Umbilical cord (tissue), 2 donors: ENCODE measurements around the gene MINPP1. TPM values are rescaled to one million over a fixed set of nuclear protein-coding genes. Genes with fewer than 3 reads are reported as not detected.

Source experiments
- DNase-seq: peaks from one replicate; pipeline ENCODE4 v3.0.0-alpha.2; 2015; ENCODE audit warnings: low spot score
- total RNA-seq: library from RNA; depleted of rRNA; stranded (reverse); fragments of >200 nt; gene quantifications from one replicate; pipeline ENCODE4 v1.2.3, GENCODE V29; 2014; ENCODE audit warnings: low replicate concordance; ENCODE audit not compliant: insufficient read depth

Gene MINPP1
- total RNA-seq, 1 donor from 2014 or later: 28.4 TPM

GRCh38 chr10:87518937-87519336 is 14.2 kb downstream of the MINPP1 start:
- DNase-seq: no peak

- no peak for DNase-seq
These were observed 14.9 kb downstream of the MINPP1 start for GRCh38 chr10:87519582-87519981.

GRCh38 chr10:87523731-87524130 is 19.0 kb downstream of the MINPP1 start:
- DNase-seq: no peak

GRCh38 chr10:87524296-87524695 is 19.6 kb downstream of the MINPP1 start:
- no peak for DNase-seq

GRCh38 chr10:87531908-87532622 is 27.4 kb downstream of the MINPP1 start:
- DNase-seq: no peak

- DNase-seq: no peak
These were observed 28.0 kb downstream of the MINPP1 start for GRCh38 chr10:87532696-87533095.

- DNase-seq: no peak
These were observed 29.6 kb downstream of the MINPP1 start for GRCh38 chr10:87534173-87534858.

GRCh38 chr10:87538092-87539015 is 33.7 kb downstream of the MINPP1 start:
- no peak for DNase-seq

GRCh38 chr10:87541114-87541513 is 36.4 kb downstream of the MINPP1 start:
- DNase-seq: no peak

GRCh38 chr10:87544721-87545120 is 40.0 kb downstream of the MINPP1 start:
- peak; percentile 36 for DNase-seq

- no peak for DNase-seq
These were observed 41.1 kb downstream of the MINPP1 start for GRCh38 chr10:87545783-87546182.

GRCh38 chr10:87546210-87546609 is 41.5 kb downstream of the MINPP1 start:
- DNase-seq: peak; percentile 58

- DNase-seq: no peak
These were observed 42.3 kb downstream of the MINPP1 start for GRCh38 chr10:87546971-87547413.

- peak; percentile 38 for DNase-seq
These were observed 43.1 kb downstream of the MINPP1 start for GRCh38 chr10:87547734-87548311.

GRCh38 chr10:87550741-87551140 is 46.0 kb downstream of the MINPP1 start:
- DNase-seq: no peak

GRCh38 chr10:87551326-87551725 is 46.6 kb downstream of the MINPP1 start:
- DNase-seq: no peak

GRCh38 chr10:87552248-87552929 is 47.7 kb downstream of the MINPP1 start:
- no peak for DNase-seq

- no peak for DNase-seq
These were observed 52.7 kb downstream of the MINPP1 start for GRCh38 chr10:87557409-87557808.

GRCh38 chr10:87558333-87558732 is 53.6 kb downstream of the MINPP1 start:
- no peak for DNase-seq

GRCh38 chr10:87559392-87559791 is 54.7 kb downstream of the MINPP1 start:
- DNase-seq: no peak

- DNase-seq: no peak
These were observed 55.9 kb downstream of the MINPP1 start for GRCh38 chr10:87560495-87561129.
